ENCODE data around the gene CDC42.

- TF ChIP-seq GATA2 (IDR thresholded peaks at IDR 0.05; ENCODE audit: low read depth, low read length) = no peak
- TF ChIP-seq GATA3 (IDR thresholded peaks at IDR 0.05; ENCODE audit: low read depth, low read length) = no peak
These were observed 74.0 kb downstream of the CDC42 start for GRCh38 chr1:22126531-22126930.

All from SH-SY5Y (cell line).